ENCODE measurements around the gene OR2T35. TPM values are rescaled to one million over a fixed set of nuclear protein-coding genes. Genes with fewer than 3 reads are reported as not detected.

Gene OR2T35
- not detected in 2 replicates for total RNA-seq

GRCh38 chr1:248645178-248645577, at the start of gene OR2T35:
Gene OR2T35 (minus strand): TSS chr1:248645278. CDS start chr1:248639258, 6,020 bp downstream.

GRCh38 chr1:248655354-248655753, 10.3 kb upstream of the OR2T35 start, which contains the start of gene OR2T27:
Gene OR2T27 (minus strand): TSS chr1:248655528. CDS start chr1:248650884, 4,644 bp downstream.

GRCh38 chr1:248634991-248635390, 10.1 kb downstream of the OR2T35 start, which contains the start of gene OR2T11:
Gene OR2T11 (minus strand): TSS chr1:248635091. CDS start chr1:248627128, 7,963 bp downstream.

GRCh38 chr1:248597589-248597988, 47.5 kb downstream of the OR2T35 start, which contains the start of gene OR2T10:
Gene OR2T10 (minus strand): TSS chr1:248597700. CDS start chr1:248593768, 3,932 bp downstream.

Other genes starting within 250 kb of the OR2T35 start
- not detected in 2 replicates for gene OR2T1, start 242.2 kb downstream of the OR2T35 start, total RNA-seq
- not detected in 2 replicates for gene OR2T2, start 199.6 kb downstream of the OR2T35 start, total RNA-seq
- not detected in 2 replicates for gene OR2T3, start 171.9 kb downstream of the OR2T35 start, total RNA-seq
- not detected in 2 replicates for gene OR2T5, start 156.7 kb downstream of the OR2T35 start, total RNA-seq
- not detected in 2 replicates for gene OR2G6, start 137.2 kb downstream of the OR2T35 start, total RNA-seq
- gene OR2T29, start 82.5 kb downstream of the OR2T35 start, total RNA-seq = not detected in 2 replicates
- gene OR2T34, start 70.5 kb downstream of the OR2T35 start, total RNA-seq = not detected in 2 replicates
- gene OR2T10, start 47.6 kb downstream of the OR2T35 start, total RNA-seq = not detected in 2 replicates
- gene OR2T11, start 10.2 kb downstream of the OR2T35 start, total RNA-seq = not detected in 2 replicates
- gene OR2T27, start 10.2 kb upstream of the OR2T35 start, total RNA-seq = not detected in 2 replicates
- gene OR14I1, start 57.5 kb upstream of the OR2T35 start, total RNA-seq = not detected in 2 replicates
- 0.10 TPM in 1 of 2 replicates, not detected in the other for gene LYPD8, start 110.5 kb upstream of the OR2T35 start, total RNA-seq
- 38.1 and 40.5 TPM in 2 replicates for gene SH3BP5L, start 180.6 kb upstream of the OR2T35 start, total RNA-seq
- gene ZNF672, start 192.9 kb upstream of the OR2T35 start, total RNA-seq = 19.6 and 22.9 TPM in 2 replicates
- gene ZNF692, start 213.8 kb upstream of the OR2T35 start, total RNA-seq = 12.3 and 28.2 TPM in 2 replicates